NCI-H1694 treated with DMSO at 0.1 percent for 48 hours (cell line): ENCODE measurements around the gene FGF23.
"Not testable (repeated sequence)": the region's sequence is repeated elsewhere in the genome, so short reads cannot be mapped to it uniquely, and the experiment has no call there.

Experiments used
- DNase-seq: peaks from one replicate; lab custom pipeline; 2025; lab: John Stamatoyannopoulos, UW

Gene FGF23

GRCh38 chr12:4379405-4379804 is at the start of gene FGF23:
TSS of gene FGF23 (minus strand) at chr12:4379712. CDS start at chr12:4379582, 130 bp downstream.
- DNase-seq = no peak

DNA sequence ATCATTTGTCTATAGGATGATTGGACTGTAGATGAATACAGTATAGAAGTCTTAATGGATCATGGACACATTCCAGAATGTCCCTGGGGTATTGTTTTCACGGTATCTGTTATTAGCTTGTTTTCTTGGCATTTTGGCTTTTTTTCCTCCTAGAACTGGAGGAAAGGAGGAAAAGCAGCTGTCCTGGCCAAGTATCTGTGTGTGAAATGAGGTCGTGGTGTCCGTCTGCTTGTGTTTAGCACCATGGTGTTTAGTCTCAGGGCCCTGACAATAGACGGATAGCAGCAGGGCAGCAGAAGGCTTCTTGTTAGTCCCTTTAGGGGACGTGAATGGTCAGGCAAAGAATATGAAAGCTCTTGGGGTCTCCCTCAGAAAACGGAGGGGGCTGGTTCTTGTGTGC is 44.9 kb upstream of the FGF23 start:
- no peak for DNase-seq

DNA sequence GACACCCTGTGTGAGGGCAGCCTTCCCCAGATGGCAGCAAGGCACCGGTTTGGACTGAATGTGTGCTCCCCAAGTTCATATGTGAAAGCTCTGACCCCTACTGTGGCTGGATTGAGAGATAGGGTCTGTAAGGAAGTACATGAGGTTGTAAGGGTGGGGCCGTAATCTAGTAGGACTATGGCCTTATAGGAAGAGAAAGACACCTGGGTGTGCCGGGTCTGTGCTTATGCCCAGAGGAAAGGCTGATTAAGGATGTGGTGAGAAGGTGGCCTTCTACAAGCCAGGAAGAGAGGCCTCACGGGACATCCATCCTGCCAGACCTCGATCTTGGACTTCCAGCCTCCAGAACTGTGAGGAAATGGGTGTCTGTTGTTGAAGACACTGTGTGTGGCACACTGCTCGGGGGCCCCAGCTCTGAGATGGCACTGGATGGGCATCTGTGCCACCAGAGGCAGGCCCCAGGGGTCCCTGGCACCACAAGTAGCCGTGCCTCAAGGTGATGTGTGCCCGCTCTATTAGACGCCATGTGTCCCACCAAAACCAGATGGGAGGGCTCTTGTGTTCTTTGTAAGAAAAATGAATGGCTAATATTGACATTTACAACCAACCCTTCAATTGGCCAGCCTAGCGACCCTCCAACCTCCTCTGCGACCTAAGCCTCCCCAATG is 44.1 kb upstream of the FGF23 start:
- no peak for DNase-seq

DNA sequence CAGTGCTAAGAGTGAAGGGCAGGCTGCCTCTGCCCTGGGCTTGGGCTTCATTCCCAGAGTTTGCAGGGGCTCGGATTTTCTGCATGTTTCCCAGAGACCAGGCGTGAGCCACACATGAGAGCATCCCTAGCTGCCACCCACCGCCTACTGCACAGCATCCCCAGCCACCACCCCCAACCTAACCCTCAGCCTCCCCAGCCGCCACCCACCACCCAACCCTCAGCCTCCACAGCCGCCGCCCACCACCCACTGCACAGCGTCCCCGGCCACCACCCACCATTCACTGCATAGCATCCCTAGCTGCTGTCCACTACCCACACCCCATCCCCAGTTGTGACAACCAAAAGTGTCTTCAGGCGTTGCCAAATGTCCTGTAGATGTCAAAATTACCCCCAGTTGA is 43.5 kb upstream of the FGF23 start:
- no peak for DNase-seq

DNA sequence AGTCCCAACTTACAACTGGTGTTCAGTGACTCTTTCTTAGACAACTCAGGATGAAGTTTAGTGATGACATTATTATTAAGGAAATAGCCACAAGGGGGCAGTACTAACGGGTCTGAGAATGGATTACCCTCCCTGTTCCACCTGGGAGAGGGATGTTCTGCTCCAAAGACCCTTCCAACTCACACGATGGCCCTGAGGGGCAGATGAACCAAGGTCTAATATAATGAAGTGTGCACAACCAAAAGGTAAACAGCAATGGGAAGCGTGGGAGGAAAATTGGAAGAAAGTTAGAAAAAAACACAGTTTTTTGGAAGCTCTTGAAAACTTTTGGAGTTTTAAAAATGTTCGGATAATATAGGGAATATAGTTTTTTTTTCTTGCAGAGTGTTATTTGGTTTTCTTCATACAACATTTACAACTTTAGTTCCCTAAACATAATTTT is 42.1 kb upstream of the FGF23 start:
- peak; percentile 47 for DNase-seq

DNA sequence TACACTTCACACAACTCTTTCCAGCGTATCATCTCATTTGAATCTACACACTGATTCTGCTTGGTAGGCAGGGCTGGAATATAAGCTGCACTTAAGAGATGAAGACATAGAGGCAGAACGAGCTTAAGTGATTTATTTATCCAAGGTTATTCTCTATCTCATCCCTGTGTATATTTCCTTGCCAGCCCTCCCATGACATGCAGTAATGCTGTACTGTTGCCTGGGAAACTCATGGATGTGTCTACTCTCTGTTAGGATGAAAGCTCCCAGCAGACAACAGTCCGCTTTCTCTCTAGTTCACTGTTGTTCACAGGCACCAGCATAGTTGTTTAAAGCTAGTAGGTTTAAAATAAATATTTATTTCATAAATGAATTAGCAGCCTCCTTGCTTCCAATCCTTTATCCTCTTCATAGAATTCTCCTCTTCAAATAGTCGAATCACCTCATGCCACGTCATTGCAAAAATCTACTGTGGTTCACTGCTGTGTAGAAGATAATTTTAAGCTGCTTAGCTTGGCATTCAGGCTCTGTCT is 40.7 kb upstream of the FGF23 start:
- DNase-seq = no peak

DNA sequence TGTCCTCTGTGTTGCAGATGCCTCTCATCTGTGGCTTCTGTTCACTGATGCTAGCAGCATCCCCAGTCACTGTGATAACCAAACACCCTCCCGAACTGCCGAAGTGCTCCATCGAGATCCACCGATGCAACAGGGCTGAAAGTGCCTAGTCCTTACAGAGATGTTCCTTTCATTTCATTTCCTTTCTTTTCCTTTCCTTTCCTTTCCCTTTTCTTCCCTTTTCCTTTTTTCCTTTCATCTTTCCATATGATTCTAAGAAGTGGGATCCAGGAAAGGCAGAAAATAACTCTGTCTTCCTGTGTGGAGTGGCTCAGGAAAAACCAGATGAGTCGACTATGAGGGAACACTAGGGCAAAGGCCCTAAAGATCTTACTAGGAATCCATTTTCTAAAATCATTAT is 39.4 kb upstream of the FGF23 start:
- DNase-seq = no peak

DNA sequence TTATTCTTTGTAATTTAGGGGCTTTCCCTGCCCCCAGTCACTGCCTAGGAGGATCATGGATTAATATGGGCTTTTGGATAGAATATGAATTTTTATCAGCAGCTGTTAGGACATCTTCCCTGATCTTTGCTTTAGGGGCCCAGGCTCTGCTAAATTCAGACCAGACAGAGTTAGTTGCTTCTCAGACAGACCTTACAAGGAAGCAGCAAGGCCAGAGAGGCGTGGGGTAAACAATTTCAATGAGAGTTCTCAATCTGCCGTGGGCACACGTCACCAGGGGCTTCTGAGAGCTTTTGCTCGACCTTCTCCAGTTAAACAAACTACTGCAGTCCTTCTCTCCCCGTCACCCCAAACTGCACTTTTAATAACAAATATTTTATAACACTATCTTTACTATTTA is 38.4 kb upstream of the FGF23 start:
- no peak for DNase-seq

GRCh38 chr12:4417455-4417854 is 37.9 kb upstream of the FGF23 start:
- DNase-seq = no peak

GRCh38 chr12:4416276-4416675 is 36.8 kb upstream of the FGF23 start:
- no peak for DNase-seq

GRCh38 chr12:4412465-4412864 is 33.0 kb upstream of the FGF23 start:
- DNase-seq = no peak

DNA sequence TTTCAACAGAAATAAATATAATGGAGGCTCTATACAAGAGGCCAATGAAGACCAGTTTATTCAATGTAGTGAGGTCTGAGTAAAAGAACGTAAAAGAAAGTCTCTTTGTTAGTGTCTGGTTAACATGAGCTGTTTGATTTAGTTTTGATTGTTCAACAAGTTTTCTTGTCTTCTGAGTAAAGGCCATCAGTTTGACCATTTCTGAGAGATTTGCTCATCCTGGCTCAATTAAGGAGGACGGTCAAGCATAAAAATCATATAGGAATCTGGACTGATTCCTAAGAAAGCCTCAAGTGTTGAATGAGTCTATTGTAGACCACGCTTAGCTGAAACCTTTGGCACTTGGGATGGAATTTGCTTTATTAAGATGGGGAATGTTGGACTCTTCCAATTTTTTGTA is 32.5 kb upstream of the FGF23 start:
- DNase-seq = no peak

- no peak for DNase-seq
Observed at GRCh38 chr12:4407136-4407535, 27.6 kb upstream of the FGF23 start.

DNA sequence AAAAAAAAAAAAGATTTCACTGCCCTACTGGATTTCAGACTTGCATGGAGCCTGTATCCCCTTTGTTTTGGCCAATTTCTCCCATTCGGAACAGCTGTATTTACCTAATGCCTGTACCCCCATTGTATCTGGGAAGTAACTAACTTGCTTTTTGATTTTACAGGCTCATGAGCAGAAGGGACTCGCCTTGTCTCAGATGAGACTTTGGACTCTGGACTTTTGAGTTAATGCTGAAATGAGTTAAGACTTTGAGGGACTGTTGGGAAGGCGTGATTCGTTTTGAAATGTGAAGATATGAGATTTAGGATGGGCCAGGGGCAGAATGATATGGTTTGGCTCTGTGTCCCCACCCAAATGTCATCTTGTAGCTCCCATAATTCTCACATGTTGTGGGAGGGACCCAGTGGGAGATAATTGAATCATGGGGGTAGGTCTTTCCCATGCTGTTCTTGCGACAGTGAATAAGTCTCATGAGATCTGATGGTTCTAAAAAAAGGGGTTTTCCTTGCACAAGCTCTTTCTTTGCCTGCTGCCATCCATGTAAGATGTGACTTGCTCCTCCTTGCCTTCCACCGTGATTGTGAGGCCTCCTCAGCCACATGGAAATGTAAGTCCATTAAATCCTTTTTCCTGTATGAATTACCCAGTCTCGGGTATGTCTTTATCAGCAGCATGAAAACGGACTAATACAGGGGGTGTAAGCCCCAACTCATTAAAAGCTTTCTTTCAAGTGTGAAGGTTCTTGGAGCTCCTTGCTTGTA is 25.5 kb upstream of the FGF23 start:
- DNase-seq = not testable (repeated sequence)

- DNase-seq = no peak
Observed at GRCh38 chr12:4402996-4403395, 23.5 kb upstream of the FGF23 start.

DNA sequence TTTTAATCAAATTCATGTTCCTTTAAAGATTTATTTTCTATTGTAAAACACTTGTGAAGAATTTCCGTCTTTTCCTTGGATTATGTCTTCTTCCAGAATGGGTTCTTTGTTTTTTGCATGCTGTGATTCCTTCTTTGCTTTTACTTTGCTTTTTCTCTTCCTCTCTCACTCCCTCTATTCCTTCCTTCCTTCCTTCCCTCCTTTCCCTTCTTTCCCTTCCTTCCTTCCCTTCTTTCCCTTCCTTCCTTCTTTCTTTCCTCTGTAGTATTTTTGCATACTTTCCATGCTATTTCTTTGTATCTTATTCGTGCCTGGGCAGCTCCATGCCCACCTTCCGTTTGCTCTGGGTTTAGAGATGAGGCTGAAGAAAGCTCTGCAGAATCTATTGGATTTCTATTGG is 21.6 kb upstream of the FGF23 start:
- no peak for DNase-seq

DNA sequence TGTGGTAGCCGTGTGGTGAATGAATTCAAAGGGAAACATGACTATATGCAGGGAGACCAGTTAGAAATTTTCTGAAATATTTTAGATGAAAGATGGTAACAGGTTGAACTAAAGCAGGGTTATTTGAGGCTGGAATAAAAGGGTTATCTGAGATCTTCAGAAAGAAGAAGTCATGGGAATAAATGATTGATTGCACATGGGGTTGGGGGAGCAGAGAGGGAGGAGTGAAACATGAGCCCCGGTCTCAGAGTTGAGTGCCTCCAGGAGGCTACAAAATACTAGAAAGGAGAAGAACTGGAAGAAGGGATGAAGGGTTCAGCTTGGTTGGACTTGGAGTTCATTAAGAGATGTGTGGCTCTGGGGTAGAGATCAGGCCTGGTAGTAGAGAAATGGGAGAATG is 16.3 kb upstream of the FGF23 start:
- no peak for DNase-seq

GRCh38 chr12:4393211-4393610 is 13.7 kb upstream of the FGF23 start:
- DNase-seq = no peak

DNA sequence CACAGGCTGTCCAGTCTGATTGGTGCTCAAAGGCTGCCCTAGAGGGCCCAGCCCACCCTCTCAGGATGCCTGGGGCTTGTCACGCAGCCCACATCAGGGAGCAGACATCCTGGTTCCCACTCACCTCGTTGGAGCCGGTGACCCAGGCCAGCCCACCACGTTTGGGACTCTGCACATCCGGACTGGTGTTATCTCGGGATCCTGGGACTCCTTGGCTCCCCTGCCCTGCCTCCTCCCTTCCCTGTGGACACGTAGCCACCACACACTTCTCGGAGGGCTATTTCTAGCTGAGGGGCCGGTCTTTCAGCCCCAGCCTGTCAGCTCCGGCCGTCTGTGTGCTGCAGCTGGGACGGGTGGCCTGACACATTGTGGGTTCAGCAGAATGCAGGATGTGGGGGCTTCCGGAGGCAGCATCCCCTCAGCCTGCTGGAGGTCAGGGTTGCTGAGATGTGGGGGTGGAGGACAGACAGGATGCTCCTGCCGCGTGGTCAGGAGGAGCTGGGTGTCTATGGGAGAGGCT is 12.8 kb upstream of the FGF23 start:
- DNase-seq = no peak

GRCh38 chr12:4388662-4389061 is 9.2 kb upstream of the FGF23 start:
- no peak for DNase-seq

DNA sequence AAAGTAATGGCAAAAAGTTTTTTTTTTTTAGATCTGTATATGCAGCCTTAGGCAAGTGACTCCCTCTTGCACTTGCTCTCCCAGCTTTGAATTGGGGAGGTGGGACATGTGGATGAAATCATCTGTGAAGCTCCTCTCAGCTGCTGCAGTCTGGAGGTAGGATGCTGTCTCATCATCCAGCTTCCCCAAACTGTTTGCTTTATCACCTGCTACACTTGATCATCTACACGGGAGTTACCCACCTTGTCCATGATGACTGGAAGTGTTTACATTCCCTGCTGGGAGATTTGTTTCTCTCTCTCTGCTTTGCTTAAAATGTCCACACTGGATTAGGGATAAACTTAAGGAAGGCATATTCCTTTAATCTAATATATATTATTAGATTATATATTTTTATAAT is 8.5 kb upstream of the FGF23 start:
- DNase-seq = no peak

DNA sequence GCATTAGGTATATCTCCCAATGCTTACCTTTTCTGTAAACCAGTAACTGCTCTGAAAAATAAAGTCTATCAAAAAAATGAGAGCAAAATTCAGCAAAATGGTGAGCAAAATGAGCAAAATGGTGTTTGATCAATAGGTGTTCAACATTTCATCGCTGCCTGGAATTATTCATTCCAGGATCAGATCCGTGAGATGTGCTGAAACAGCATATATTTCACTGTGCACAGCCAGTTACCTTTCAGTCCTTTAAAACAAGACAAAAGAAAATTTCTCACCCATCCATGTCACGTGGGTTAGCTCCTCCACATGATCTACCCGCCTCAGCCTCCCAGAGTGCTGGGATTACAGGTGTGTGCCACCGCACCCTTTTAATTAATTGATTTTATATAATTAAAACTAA is 8.1 kb upstream of the FGF23 start:
- no peak for DNase-seq

GRCh38 chr12:4386801-4387200 is 7.3 kb upstream of the FGF23 start:
- no peak for DNase-seq
